Mucosa of descending colon (tissue), 3 donors: Measurements from ENCODE around the gene PAGR1. TPM values are rescaled to one million over a fixed set of nuclear protein-coding genes. Genes with fewer than 3 reads are reported as not detected.

Experiments used
- ATAC-seq: fragments of 200-7000 bp; cut with Tn5 transposase; one replicate; pipeline ENCODE4 v1.9.1; 2020; ENCODE audit warnings: mild to moderate bottlenecking, moderate library complexity
- DNase-seq, 3 donors: peaks; one replicate each; pipeline ENCODE4 v3.0.0-alpha.2; 2020
- H3K36me3 ChIP-seq: fragments of 200-600 bp; one replicate; pipeline ENCODE4 v1.8.0; 2021; ENCODE audit warnings: low read depth, mild to moderate bottlenecking
- H3K4me1 ChIP-seq: fragments of 200-600 bp; one replicate; pipeline ENCODE4 v1.8.0; 2021; ENCODE audit warnings: low read depth, mild to moderate bottlenecking
- H3K4me3 ChIP-seq: fragments of 200-600 bp; one replicate; pipeline ENCODE4 v1.8.0; 2021; ENCODE audit warnings: mild to moderate bottlenecking
- H3K9me3 ChIP-seq: fragments of 200-600 bp; one replicate; pipeline ENCODE4 v1.8.0; 2021; ENCODE audit warnings: mild to moderate bottlenecking
- intact Hi-C, 2 donors: fragments of 100-400 bp; cut with DNase I in 1 of 2; cut with micrococcal nuclease in 1 of 2; formaldehyde crosslinking; loops; one replicate each; pipeline versions ENCODE4 v1.11.0 to v1.11.1; 2022; cut with DNase I, micrococcal nuclease
- total RNA-seq, 3 donors: library from RNA; stranded (reverse); fragmentation: NEBNext Ultra II Directional in 2 of 3; extraction: Animal tissue kit (Norgen Biotek cat#: 25700) in 2 of 3; gene quantifications; one replicate each; pipeline versions ENCODE4 v1.2.1 to v1.2.4, GENCODE V29; 2021 to 2023
- TF ChIP-seq, protein P1 (sequence below): fragments of 200-600 bp; IDR thresholded peaks from one replicate; pipeline ENCODE4 v1.8.0; 2022; ENCODE audit warnings: antibody characterized with exemption, mild to moderate bottlenecking
- donor health status: DM: no; HTN: no; CAD: no; lungs with moderate emphysema.
- donor health status: DM: no; HTN: no; CAD: no.
- donor health status: DM: no; HTN: yes; CAD: no.

Gene PAGR1
- total RNA-seq, 3 donors from 2014 or later, result 15.6 to 25.1 (median 20.5) TPM

DNA sequence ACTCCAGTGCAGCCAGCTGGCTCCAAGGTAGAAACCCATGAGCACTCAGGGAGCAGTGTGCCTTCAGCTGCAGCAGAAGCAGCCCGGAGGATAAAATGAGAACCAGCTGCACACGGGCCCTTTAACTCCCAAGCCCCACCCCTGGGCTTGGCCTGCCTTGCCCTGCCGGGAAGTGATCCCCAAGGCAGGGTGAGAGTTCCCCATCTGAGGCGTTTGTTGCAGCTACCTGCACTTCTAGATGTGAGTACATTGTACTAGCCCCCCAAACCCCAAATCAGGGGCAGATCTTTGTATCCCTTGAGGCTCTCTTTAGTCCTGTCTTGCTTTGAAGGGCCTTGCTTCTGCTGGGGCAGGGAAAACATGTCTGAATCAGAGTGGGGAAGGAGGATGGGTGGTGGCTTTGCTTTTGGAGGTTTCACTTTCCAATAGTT is 4.3 kb downstream of the PAGR1 start, which contains the start of gene MVP:
Gene MVP (plus strand): TSS at position 192 of the 431 bp plus-strand sequence. CDS start 10,088 bp downstream, outside the sequence.
- Histone ChIP-seq H3K4me3 (peak within 1 kb of the TSS; percentile 74), H3K4me1 (peaks cover 73% of the 10 kb centered on the region), H3K36me3 (no peaks in the 10 kb centered on the region), H3K9me3 (no peaks in the 10 kb centered on the region)
- TF ChIP-seq, protein P1, sequence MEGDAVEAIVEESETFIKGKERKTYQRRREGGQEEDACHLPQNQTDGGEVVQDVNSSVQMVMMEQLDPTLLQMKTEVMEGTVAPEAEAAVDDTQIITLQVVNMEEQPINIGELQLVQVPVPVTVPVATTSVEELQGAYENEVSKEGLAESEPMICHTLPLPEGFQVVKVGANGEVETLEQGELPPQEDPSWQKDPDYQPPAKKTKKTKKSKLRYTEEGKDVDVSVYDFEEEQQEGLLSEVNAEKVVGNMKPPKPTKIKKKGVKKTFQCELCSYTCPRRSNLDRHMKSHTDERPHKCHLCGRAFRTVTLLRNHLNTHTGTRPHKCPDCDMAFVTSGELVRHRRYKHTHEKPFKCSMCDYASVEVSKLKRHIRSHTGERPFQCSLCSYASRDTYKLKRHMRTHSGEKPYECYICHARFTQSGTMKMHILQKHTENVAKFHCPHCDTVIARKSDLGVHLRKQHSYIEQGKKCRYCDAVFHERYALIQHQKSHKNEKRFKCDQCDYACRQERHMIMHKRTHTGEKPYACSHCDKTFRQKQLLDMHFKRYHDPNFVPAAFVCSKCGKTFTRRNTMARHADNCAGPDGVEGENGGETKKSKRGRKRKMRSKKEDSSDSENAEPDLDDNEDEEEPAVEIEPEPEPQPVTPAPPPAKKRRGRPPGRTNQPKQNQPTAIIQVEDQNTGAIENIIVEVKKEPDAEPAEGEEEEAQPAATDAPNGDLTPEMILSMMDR, result no peak
- ATAC-seq, result peak; percentile 44
- intact Hi-C loops, result no loop called here
- DNase-seq, result peak; percentile 84 to 91 (median 88)

GRCh38 chr16:29820730-29821642 is 5.0 kb downstream of the PAGR1 start:
- TF ChIP-seq, protein P1, result no peak
- Histone ChIP-seq H3K9me3 (no peaks in the 10 kb centered on the region), H3K4me3 (peak overlapping the region; percentile 74), H3K4me1 (peaks cover 79% of the 10 kb centered on the region), H3K36me3 (no peaks in the 10 kb centered on the region)
- ATAC-seq, result peak; percentile 67
- peak; percentile 91 to 94 (median 93) for DNase-seq
- intact Hi-C loops, result no loop called here

GRCh38 chr16:29821643-29822115 is 5.7 kb downstream of the PAGR1 start:
- Histone ChIP-seq H3K4me3 (no peak overlapping the region), H3K9me3 (no peaks in the 10 kb centered on the region), H3K36me3 (no peaks in the 10 kb centered on the region), H3K4me1 (peaks cover 86% of the 10 kb centered on the region)
- ATAC-seq (peak; percentile 48), DNase-seq (peak; percentile 59 to 67 (median 64))
- intact Hi-C loops, result no loop called here
- TF ChIP-seq, protein P1, result no peak

GRCh38 chr16:29824589-29825144 is 8.7 kb downstream of the PAGR1 start:
- ATAC-seq (no peak), DNase-seq (no peak)
- intact Hi-C loops, result no loop called here
- Histone ChIP-seq H3K4me3 (no peak overlapping the region), H3K9me3 (no peaks in the 10 kb centered on the region), H3K36me3 (no peaks in the 10 kb centered on the region), H3K4me1 (peaks cover 88% of the 10 kb centered on the region)
- TF ChIP-seq, protein P1, result no peak

GRCh38 chr16:29825145-29826044 is 9.4 kb downstream of the PAGR1 start:
- TF ChIP-seq, protein P1, result no peak
- Histone ChIP-seq H3K4me3 (no peak overlapping the region), H3K36me3 (no peaks in the 10 kb centered on the region), H3K4me1 (peaks cover 89% of the 10 kb centered on the region), H3K9me3 (no peaks in the 10 kb centered on the region)
- DNase-seq (peak; percentile 59 to 73 (median 66)), ATAC-seq (peak; percentile 37)
- intact Hi-C loops, result no loop called here
